GM12878 (cell line): Measurements from ENCODE around the gene CTXN1. TPM values are rescaled to one million over a fixed set of nuclear protein-coding genes. Genes with fewer than 3 reads are reported as not detected.

ENCODE experiments used
- ATAC-seq: fragments of 200-7000 bp; cut with Tn5 transposase; 3 replicates; pipeline ENCODE4 v1.9.1; 2020; ENCODE audit warnings: mild to moderate bottlenecking, moderate library complexity
- BruUV-seq: library from RNA; stranded (reverse); fragments of 400-500 nt; replicated peaks from 2 replicates; lab custom pipeline; 2021; lab: Mats Ljungman, UMichigan
- CTCF ChIA-PET: fragments of 300-600 bp; sonication (Branson Sonifier 250); formaldehyde crosslinking; extraction: SDS; loops from one replicate; lab custom pipeline; 2021; ENCODE audit warnings: inconsistent platforms; lab: Yijun Ruan, JAX
- POLR2A ChIA-PET: fragments of 350-600 bp; formaldehyde crosslinking; extraction: SDS; loops from one replicate; lab custom pipeline; 2021; ENCODE audit warnings: inconsistent platforms; lab: Charles Lee
- RAD21 ChIA-PET: fragments of 300-600 bp; sonication (Branson Sonifier 250); formaldehyde crosslinking; loops from one replicate; lab custom pipeline; 2023; ENCODE audit warnings: antibody characterized with exemption; ENCODE audit not compliant: unreplicated experiment; lab: Charles Lee
- SMC1A ChIA-PET: fragments of 300-600 bp; sonication (Branson Sonifier 250); formaldehyde crosslinking; loops from one replicate; lab custom pipeline; 2023; ENCODE audit not compliant: unreplicated experiment, uncharacterized antibody; lab: Charles Lee
- DNase-seq: peaks from one replicate; pipeline ENCODE4 v3.0.0-alpha.2; 2011; ENCODE audit warnings: low read depth, low spot score
- FAIRE-seq: peaks from 3 replicates; lab custom pipeline; 2011; peaks lifted over from hg19 to GRCh38; lab: Jason Lieb, UNC
- H2AFZ ChIP-seq: 2 replicates; pipeline ENCODE4 v1.6.0; 2011; ENCODE audit warnings: low read depth, low read length, control low read depth; ENCODE audit not compliant: control insufficient read depth
- H3K27ac ChIP-seq: 2 replicates; pipeline ENCODE4 v1.5.1; 2011; ENCODE audit warnings: control low read depth; ENCODE audit not compliant: control insufficient read depth, insufficient read depth
- H3K27me3 ChIP-seq, 2 experiments: replicated peaks in 1 of 2; 2 replicates each; pipeline versions ENCODE4 v1.6.0 to v1.6.1; 2011; ENCODE audit warnings: low read length in 1 of 2; ENCODE audit not compliant: control insufficient read depth in 2 of 2, insufficient read depth in 2 of 2
- H3K36me3 ChIP-seq, 2 experiments: 2 replicates each; pipeline ENCODE4 v1.5.1; 2011; ENCODE audit warnings: low read length in 1 of 2; ENCODE audit not compliant: control insufficient read depth in 2 of 2, insufficient read depth in 2 of 2
- H3K4me1 ChIP-seq: 2 replicates; pipeline ENCODE4 v1.6.1; 2011; ENCODE audit warnings: mild to moderate bottlenecking, low read length, moderate library complexity, mixed read lengths; ENCODE audit not compliant: control insufficient read depth, insufficient read depth
- H3K4me2 ChIP-seq: 2 replicates; pipeline ENCODE4 v1.6.0; 2011; ENCODE audit warnings: control low read depth; ENCODE audit not compliant: control insufficient read depth, insufficient read depth
- H3K4me3 ChIP-seq: fragments of 200-600 bp; sonication (generic); 2 replicates; pipeline ENCODE4 v1.5.1; 2016
- H3K79me2 ChIP-seq: 2 replicates; pipeline ENCODE4 v1.6.0; 2011; ENCODE audit warnings: low read length; ENCODE audit not compliant: control insufficient read depth, insufficient read depth
- H3K9ac ChIP-seq: 2 replicates; pipeline ENCODE4 v1.8.0; 2011; ENCODE audit warnings: low read length, control low read depth, mixed read lengths; ENCODE audit not compliant: control insufficient read depth, insufficient read depth
- H3K9me3 ChIP-seq: replicated peaks from 3 replicates; pipeline ENCODE4 v1.5.1; 2011; ENCODE audit warnings: mild to moderate bottlenecking, low read length; ENCODE audit not compliant: control insufficient read depth, insufficient read depth
- H4K20me1 ChIP-seq: 2 replicates; pipeline ENCODE4 v1.6.0; 2011; ENCODE audit not compliant: control insufficient read depth, insufficient read depth
- ATF2 ChIP-seq: IDR thresholded peaks from 2 replicates; pipeline ENCODE4 v1.6.1; 2012; ENCODE audit warnings: low read length, inconsistent platforms
- BACH1 ChIP-seq: fragments of 450-650 bp; IDR thresholded peaks from 2 replicates; pipeline ENCODE4 v1.6.1; 2017; ENCODE audit warnings: mild to moderate bottlenecking, borderline replicate concordance
- CEBPB ChIP-seq, 2 experiments: fragments of 150-350 bp in 1 of 2; IDR thresholded peaks; 2 replicates each; pipeline ENCODE4 v1.6.1; 2012 to 2014; ENCODE audit warnings: low read depth in 2 of 2, low read length in 2 of 2, borderline replicate concordance in 1 of 2, inconsistent platforms in 1 of 2
- EED ChIP-seq: sonication (generic); IDR thresholded peaks from 2 replicates; pipeline ENCODE4 v1.6.1; 2016; ENCODE audit warnings: antibody characterized with exemption, low read depth
- GATAD2B ChIP-seq: fragments of 450-650 bp; conservative IDR thresholded peaks from 2 replicates; pipeline ENCODE4 v1.6.1; 2017; ENCODE audit warnings: low read depth, mild to moderate bottlenecking, moderate library complexity
- KLF5 ChIP-seq: fragments of 450-650 bp; IDR thresholded peaks from 2 replicates; pipeline ENCODE4 v1.6.1; 2014; ENCODE audit warnings: mild to moderate bottlenecking; ENCODE audit not compliant: partially characterized antibody
- MEF2A ChIP-seq: IDR thresholded peaks from 2 replicates; pipeline ENCODE4 v1.6.1; 2011; ENCODE audit warnings: low read depth, mild to moderate bottlenecking, low read length, moderate library complexity; ENCODE audit not compliant: insufficient read depth
- MYC ChIP-seq: IDR thresholded peaks from 2 replicates; pipeline ENCODE4 v1.6.1; 2011; ENCODE audit warnings: mild to moderate bottlenecking, low read length, moderate library complexity, inconsistent platforms; ENCODE audit not compliant: insufficient read depth, insufficient replicate concordance, insufficient read length, severe bottlenecking
- NFYA ChIP-seq: IDR thresholded peaks from 2 replicates; pipeline ENCODE4 v1.6.1; 2011; ENCODE audit warnings: low read depth, mild to moderate bottlenecking, low read length, improper control_type of control experiment, borderline replicate concordance
- POLR2A ChIP-seq: IDR thresholded peaks from 2 replicates; pipeline ENCODE4 v1.6.1; 2011; ENCODE audit warnings: low read depth, mild to moderate bottlenecking, low read length
- SP1 ChIP-seq: IDR thresholded peaks from one replicate; pipeline ENCODE4 v1.6.1; 2011; ENCODE audit warnings: low read depth, low read length
- TAF1 ChIP-seq: IDR thresholded peaks from 2 replicates; pipeline ENCODE4 v1.6.1; 2011; ENCODE audit warnings: mild to moderate bottlenecking, low read depth, low read length, borderline replicate concordance
- TBL1XR1 ChIP-seq: IDR thresholded peaks from 2 replicates; pipeline ENCODE4 v1.6.1; 2012; ENCODE audit warnings: low read depth, low read length, improper control_type of control experiment
- USF2 ChIP-seq: IDR thresholded peaks from 2 replicates; pipeline ENCODE4 v1.6.1; 2011; ENCODE audit warnings: low read depth, low read length, improper control_type of control experiment, borderline replicate concordance
- WGBS: methylation state at CpG from one replicate; pipeline ENCODE4 v1.1.6; 2016; ENCODE audit warnings: low lambda C conversion rate; ENCODE audit not compliant: insufficient replicate concordance, insufficient coverage; ENCODE audit errors: missing lambda C conversion rate; 5-methylcytosine and 5-hydroxymethylcytosine counted together
- in situ Hi-C: fragments of 300-500 bp; cut with MboI; formaldehyde crosslinking; loops from 9 replicates; pipeline ENCODE4 v1.14.3; 2018; ENCODE audit warnings: mixed read lengths
- intact Hi-C: fragments of 100-400 bp; cut with micrococcal nuclease; formaldehyde crosslinking; loops from one replicate; pipeline ENCODE4 v1.14.2; 2022; ENCODE audit not compliant: unreplicated experiment
- polyA plus RNA-seq, 11 experiments: library from polyadenylated mRNA; depleted of rRNA in 4 of 11; unstranded in 6 of 11; stranded (reverse) in 5 of 11; fragments of >200 nt; fragmentation: Nextera tagmentation in 4 of 11; fragmentation: Illumina TruSeq in 1 of 11; extraction: Ambion mirVana in 4 of 11; extraction: Trizol in 1 of 11; gene quantifications; 1 replicate in 1 of 11; 2 replicates in 10 of 11; pipeline versions ENCODE4 v1.2.1 to v1.2.3, GENCODE V29; 2011 to 2016; ENCODE audit warnings: inconsistent platforms in 2 of 11, missing spikeins in 2 of 11, low read depth in 1 of 11
- total RNA-seq, 4 experiments: library from RNA; depleted of rRNA in 3 of 4; stranded (reverse); fragments of >200 nt in 3 of 4; fragmentation: Illumina TruSeq in 1 of 4; extraction: Trizol in 1 of 4; gene quantifications; 2 replicates each; pipeline versions ENCODE4 v1.2.1 to v1.2.3, GENCODE V29; 2013 to 2021
- TF ChIP-seq, protein P1 (sequence below): fragments of 450-650 bp; IDR thresholded peaks from 2 replicates; pipeline ENCODE4 v1.6.1; 2017; ENCODE audit warnings: borderline replicate concordance

Gene CTXN1
- total and polyA plus RNA-seq, 10 of the 15 experiments (the other 5 are each of a cell fraction or from before 2014, with no cell fraction given), result 0.04 to 1.0 (median 0.38) TPM; not detected in 4

- ChIA-PET SMC1A (no interaction called here), RAD21 (no interaction called here), CTCF (no interaction called here), POLR2A (no interaction called here)
- TF ChIP-seq ATF2 (no peak), NFYA (no peak), KLF5 (no peak), MYC (no peak), TBL1XR1 (no peak), BACH1 (no peak), TAF1 (no peak), MEF2A (no peak), EED (no peak), CEBPB (IDR thresholded peaks at IDR 0.05; ENCODE audit: borderline replicate concordance in 1 of 2, low read depth in 2 of 2, low read length in 2 of 2) (no peak), USF2 (no peak), POLR2A (no peak), GATAD2B (no peak), SP1 (no peak)
- TF ChIP-seq, protein P1, sequence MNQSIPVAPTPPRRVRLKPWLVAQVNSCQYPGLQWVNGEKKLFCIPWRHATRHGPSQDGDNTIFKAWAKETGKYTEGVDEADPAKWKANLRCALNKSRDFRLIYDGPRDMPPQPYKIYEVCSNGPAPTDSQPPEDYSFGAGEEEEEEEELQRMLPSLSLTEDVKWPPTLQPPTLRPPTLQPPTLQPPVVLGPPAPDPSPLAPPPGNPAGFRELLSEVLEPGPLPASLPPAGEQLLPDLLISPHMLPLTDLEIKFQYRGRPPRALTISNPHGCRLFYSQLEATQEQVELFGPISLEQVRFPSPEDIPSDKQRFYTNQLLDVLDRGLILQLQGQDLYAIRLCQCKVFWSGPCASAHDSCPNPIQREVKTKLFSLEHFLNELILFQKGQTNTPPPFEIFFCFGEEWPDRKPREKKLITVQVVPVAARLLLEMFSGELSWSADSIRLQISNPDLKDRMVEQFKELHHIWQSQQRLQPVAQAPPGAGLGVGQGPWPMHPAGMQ, result no peak
- intact Hi-C loops, result loop anchor here (10.0 kb wide), 1 partner anchor 207 kb away; no protein-coding TSS in a partner anchor
- in situ Hi-C loops, result loop anchor here (10.0 kb wide), 1 partner anchor 307 kb away; no protein-coding TSS in a partner anchor
- H3K4me1 ChIP-seq, result peaks cover 4% of the 10 kb centered on the region; the same call in 1 of the 2 replicates
- no peaks in the 10 kb centered on the region for H3K27me3 ChIP-seq
- no peaks in the 10 kb centered on the region for H4K20me1 ChIP-seq
- no peak for ATAC-seq
- H2AFZ ChIP-seq, result no peak overlapping the region
- WGBS, result 97% methylated on average over 4 of the region's 4 CpGs
- no peak overlapping the region for H3K27ac ChIP-seq
- no peaks in the 10 kb centered on the region for H3K36me3 ChIP-seq
- DNase-seq, result no peak
- H3K9ac ChIP-seq, result no peak overlapping the region
- no peak overlapping the region for H3K4me3 ChIP-seq
- H3K4me2 ChIP-seq, result no peak overlapping the region
- H3K79me2 ChIP-seq, result peaks cover 7% of the 10 kb centered on the region
- FAIRE-seq, result no peak
- H3K9me3 ChIP-seq, result no peaks in the 10 kb centered on the region
- no TSS peak for BruUV-seq
These were observed 22.0 kb upstream of the CTXN1 start for GRCh38 chr19:7947939-7948338.
